CD4-positive, alpha-beta T cell treated with Interleukin-4 for 4 hours (primary cell): ENCODE measurements around the gene TMEM94.
A peak's percentile ranks its signal among the peaks of the same experiment; 100 is the strongest.
"Not testable (repeated sequence)": the region's sequence is repeated elsewhere in the genome, so short reads cannot be mapped to it uniquely, and the experiment has no call there.

ENCODE experiments used
- DNase-seq: peaks from one replicate; pipeline ENCODE4 v3.0.0-alpha.2; 2020

TMEM94 gene

DNA sequence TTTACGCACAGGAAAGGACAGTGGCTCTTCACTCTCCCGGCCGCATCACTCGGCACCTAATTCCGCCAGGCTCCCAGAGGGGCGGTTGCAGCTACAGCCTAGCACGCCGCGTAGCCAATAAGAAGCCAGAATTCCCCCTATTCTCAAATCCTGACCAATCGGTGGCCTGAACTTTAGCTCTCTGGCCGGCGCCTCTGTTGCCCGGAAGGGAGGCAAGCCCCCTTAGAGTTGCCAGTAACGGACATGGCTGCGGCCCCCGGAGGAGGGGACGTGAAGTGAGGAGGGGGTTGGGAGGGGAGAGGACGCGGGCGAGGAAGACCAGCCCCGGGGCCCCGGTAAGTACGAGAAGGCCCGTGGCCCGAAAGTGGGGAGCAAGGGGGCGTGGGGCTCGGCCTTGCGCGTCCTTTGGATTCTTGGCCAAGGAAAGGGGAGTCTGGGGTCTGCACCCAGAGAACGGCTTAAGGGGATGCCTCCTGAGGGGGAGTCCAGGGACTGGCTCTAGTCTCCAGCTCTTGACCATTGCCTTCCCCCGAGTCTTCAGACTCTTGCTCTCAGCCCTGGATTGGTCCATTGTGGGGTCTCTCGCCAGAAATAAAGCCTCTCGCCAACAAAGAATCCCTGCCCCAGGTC lies at the start of gene TMEM94:
TSS of gene TMEM94 (plus strand) at position 219 of the 630 bp plus-strand sequence. CDS start 15,271 bp downstream, outside the sequence.
- peak; percentile 96 for DNase-seq

DNA sequence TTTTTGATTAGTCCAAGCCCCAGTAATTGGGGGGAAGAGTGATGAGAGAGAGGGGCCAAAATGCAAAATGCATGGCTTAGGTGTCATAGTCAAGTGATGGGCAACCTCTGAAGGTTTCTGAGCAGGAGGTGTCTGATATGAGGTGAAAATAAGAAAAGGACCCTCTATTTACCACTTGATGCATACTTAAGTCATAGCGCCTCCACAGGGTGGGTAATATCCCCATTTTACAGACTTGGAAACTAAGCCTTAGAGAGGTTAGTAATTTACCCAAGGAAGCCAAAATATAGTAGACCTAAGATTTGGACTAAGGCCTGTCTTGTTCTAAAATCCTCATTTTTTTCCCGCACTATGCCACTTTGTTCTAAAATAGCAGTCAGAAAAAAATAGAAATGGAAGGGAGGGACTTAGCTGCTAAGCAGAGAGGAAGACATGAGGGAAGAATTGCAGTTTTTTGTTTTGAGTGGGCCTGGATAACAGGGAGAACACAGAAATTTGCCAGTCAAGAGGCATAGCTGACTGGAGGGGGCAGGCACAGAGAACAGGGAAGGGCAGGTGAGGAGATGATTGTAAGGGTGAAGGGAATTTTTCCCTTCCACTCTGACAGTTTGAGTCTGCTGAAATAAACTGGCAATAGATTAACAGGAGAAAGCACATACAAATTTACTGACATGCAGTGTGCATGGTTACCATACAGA lies 48.6 kb upstream of the TMEM94 start:
- no peak for DNase-seq

DNA sequence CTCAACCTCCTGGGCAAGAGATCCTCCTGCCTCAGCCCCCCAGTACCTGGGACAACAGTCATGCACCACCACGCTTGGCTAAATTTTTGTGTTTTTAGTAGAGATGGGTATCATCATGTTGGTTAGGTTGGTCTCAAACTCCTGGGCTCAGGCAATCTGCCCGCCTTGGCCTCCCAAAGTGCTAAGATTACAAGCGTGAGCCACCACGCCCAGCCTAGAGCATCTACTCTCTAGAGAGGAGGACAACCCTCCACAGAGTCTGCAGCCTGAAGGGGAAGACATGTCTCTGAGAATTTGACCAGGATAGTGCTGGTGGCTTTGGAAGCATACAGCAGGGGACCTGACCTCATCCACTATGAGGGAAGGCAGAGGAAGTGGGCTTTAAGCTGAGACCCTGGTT lies 46.3 kb upstream of the TMEM94 start:
- no peak for DNase-seq

DNA sequence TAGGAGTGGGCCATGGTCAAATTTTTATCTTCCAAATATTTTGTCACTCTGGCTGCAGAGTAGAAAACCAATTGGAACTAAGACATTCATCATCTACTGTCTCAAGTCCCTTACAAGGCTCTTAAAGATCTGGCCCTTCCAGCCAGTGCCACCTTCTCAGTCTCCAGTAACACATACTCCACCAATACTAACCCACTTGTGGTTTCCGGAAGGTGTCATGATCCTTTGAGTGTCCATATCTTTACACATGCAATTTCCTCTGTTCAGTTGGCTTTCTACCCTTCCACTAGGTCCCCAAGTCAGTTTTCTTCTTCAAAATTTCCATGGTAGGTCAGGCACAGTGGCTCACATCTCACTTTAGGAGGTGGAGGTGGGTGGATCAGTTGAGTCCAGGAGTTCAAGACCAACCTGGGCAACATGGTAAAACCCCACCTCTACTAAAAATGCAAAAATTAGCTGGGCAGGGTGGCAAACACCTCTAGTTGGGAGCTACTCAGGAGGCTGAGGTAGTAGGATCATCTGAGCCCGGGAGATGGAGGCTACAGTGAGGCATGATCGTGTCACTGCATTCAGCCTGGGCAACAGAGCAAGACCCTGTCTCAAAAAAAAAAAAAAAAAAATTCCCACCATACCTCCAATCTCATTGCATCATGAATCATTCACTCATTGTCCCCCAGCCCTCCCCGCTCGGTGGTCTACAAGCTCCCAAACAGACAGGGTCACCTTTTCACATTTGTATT lies 44.9 kb upstream of the TMEM94 start:
- DNase-seq: no peak

DNA sequence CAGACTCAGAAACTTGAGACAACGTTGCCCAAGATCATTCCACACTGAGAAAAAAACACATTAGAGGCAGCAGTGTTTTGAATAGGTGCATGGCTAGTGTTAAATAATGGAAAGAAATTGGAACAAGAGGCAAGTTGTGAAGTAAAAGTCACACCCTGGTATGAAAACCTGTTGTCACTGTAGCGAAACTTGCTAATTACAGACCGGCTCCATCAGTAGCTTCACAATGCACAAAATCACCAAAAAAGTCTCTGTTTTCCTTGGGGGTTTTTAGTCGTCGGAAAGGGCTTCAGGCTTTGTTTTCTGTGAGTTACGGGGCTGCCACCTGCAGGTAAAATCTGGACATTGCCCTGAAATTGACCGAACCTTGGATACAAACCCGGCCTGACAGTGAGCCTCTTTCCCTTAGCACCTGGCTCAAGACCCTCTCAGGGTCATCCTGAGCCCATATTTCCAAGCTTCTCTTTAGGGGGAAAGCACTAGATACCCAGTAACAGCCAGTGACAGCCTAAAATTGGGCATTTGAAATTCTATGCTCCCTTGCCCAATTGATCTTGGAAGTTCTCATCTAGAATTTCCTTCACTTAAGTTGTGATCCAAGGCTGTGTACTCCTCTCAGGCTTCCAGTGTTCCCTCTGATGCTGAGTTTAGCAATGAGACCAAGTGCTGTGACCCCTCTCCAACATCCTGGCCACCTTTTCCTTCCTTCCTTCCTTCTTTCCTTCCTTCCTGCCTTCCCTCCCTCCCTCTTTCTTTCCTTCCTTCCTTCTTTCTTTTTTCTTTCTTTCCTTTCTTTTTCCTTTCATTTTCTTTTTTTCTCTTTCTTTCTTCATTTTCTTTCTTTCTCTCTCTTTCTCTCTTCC lies 43.7 kb upstream of the TMEM94 start:
- peak; percentile 72 for DNase-seq

DNA sequence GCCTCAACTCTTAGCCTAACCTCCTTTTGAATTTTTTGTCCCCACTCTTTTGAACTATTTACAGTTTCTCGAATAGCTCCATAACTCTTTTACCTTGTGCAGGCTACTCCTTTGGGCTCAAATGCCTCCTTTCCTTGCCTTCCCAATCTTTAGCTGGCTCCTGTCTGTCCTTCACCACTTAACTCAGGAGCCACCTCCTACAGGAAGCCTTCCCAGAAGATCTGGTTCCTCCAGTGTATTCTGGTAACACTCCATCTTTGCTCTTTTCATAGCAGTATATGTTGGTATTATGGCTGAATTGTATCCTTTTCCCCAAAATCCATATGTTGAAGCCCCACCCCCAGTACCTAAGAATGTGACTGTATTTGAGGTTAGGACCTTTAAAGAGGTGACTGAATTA lies 41.9 kb upstream of the TMEM94 start:
- DNase-seq: no peak

DNA sequence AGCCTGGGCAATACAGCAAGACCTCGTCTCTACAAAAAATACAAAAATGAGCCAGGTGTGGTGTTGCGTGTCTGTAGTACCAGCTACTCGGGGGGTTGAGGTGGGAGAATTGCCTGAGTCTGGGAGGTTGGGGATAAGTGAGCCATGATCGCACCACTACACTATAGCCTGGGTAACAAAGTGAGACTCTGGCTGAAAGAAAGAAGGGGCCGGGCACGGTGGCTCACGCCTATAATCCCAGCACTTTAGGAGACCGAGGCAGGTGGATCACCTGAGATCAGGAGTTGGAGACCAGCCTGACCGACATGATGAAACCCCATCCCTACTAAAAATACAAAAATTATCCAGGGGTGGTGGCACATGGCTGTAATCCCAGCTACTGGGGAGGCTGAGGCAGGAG lies 40.4 kb upstream of the TMEM94 start:
- no peak for DNase-seq

DNA sequence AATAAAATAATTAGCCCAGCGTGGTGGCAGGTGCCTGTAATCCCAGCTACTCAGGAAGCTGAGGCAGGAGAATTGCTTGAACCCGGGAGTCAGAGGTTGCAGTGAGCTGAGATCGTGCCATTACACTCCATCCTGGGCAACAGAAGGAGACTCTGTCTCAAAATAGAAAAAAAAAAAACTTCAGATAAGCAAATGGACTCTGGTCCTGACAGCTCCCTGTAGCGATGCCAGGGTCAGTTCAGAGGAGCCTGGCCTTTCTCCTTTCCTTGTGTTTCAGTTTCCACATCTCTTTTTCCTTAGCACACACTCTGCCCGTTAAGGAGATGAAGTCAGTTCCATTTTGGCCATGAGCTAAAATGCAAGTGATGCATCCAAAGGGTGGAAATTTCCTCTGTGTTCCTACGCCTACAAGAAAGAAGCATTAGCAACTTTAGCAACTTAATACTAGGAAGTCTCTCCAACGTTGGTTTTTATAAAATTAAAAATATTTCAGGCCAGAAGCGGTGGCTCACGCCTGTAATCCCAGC lies 39.3 kb upstream of the TMEM94 start:
- no peak for DNase-seq

DNA sequence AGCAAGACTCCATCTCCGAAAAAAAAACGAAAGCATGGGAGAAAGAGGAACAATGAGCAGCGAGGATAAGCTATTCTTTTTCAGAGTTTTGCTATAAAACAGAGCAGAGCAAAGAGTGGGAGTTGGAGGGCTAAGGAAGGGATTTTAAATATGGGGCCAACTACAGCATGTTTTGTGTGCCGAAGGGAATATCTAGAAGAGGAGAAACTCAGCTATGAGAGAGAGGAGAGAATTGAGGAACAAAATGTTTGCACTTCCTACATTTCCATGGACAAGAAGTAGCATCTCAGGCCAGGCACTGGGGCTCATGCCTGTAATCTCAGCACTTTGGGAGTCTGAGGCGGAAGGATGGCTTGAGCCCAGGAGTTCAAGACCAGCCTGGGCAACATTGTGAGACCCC lies 37.9 kb upstream of the TMEM94 start:
- DNase-seq: no peak

DNA sequence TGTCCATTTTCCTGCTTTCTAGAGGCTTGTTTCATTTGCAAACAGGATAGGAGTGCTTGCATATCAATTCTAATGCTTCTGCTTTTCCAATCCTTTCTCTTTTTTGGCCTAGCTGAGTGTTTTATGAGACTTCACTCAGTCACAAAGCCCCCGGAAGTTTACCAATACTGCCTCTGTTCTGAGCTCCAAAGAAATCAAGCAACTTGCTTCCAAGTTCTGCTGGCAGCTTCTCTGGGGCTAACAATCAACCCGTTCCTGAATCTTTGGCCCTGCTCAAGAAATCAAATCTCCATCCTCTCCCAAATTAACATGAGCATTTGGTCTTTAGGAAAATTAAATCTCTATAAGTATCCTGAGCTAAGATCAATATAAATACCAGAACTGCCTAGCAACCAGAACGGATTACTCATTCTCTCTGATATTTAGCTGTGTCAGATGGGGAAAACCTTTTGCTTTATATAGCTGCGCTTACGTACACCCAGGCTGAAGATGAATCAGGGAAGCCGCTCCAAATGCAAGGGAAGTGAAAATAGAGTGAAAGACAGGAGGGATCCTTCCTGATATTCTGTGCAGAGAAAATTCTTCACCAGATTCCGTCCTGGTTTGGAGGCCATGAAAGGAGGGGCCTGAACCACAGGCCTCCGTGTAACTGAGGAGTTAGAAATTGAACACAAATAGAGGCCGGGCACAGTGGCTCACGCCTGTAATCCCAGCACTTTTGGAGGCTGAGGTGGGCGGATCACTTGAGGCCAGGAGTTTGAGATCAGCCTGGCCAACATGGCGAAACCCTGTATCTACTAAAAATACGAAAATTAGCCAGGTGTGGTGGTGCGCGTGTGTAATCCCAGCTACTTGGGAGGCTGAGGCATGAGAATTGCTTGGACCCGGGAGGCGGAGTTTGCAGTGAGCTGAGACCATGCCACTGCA lies 27.6 kb upstream of the TMEM94 start:
- no peak for DNase-seq

DNA sequence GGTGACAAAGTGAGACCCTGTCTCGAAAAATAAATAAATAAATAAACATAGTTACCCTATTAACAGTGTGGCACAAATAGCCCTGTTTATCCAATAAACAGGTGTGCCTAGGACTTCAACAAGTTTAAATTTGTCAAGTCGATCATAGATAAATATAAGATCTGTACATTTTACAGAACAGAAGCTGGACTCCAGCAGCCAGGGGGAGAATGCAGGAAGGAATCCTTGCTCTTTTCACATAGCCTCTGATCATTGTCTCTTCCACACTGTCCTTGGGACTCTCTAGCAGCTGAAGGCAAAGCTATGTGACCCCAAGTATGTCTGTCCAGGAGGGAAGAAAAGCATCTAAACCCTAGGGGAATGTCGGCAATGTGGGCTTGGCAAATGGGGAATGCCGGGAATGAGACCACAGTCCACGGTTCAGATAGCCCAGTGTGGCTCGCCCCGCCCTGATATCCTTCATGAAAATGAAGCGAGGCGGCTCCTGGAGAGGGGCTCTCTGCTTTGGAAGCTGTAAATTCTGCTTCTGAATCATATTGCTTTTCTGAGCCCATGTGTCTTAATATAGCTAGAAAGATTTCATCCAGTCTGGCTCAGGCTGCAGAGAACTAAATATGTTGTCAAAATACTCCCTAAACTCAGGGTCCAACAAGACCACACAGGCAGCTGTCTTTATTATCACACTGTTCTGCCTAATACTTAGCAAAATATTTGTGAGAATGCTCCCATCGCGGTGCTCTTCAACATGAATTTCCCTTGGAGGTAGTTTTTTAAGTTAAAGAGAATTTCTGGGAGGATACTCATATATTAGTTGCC lies 26.1 kb upstream of the TMEM94 start:
- DNase-seq: no peak

DNA sequence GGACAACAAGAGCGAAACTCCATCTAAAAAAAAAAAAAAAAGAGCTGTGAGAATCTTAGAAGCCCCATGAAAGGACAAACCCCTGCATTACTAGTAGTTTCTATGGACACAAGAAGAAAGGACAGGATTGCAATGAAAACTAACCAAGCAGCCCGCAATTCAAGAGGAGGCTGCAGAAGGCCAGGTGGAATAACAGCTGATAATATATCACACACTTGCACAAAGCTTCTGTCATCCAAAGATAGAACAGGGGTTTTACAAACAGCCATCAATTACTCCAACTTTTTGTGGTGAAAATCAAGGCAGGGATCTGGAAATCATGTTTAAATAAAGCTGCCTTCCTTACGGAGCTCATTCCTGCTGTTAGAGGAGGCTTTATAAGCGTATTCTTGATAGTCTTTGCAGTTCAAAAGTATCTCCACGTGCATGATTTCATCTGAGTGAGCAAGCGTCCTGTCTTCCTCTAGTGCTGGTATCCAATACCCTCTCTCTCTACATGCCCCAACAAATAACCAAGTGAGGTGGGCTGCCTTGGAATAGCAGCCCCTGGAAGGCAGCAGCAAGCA lies 23.1 kb upstream of the TMEM94 start:
- DNase-seq: no peak

DNA sequence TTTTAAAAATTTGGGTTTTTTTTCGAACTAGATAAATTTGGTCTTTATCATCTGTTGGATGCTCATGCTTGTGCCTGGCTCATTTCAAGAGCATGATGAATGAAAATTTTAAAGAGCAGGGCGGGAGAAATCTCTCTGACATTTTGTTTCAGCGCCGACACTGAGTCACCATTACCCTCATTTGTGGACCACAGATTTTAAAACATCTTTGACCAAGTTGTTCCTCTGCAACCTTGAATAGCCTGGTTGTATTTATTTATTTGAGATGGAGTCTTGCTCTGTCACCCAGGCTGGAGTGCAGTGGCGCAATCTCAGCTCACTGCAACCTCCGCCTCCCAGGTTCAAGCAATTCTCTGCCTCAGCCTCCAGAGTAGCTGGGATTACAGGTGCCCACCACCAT lies 22.0 kb upstream of the TMEM94 start:
- not testable (repeated sequence) for DNase-seq

DNA sequence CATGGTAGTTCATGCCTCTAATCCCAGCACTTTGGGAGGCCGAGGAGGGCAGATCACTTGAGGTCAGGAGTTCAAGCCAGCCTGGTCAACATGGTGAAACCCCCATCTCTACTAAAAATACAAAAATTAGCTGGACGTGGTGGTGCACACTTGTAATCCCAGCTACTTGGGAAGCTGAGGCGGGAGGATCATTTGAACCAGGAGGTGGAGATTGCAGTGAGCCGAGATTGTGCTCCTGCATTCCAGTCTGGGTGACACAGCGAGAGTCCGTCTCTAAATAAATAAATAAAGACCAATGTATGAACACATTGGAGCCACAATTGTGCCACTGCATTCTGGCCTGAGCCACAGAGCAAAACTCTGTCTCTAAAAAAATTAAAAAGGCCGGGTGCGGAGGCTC lies 19.0 kb upstream of the TMEM94 start:
- DNase-seq: not testable (repeated sequence)

DNA sequence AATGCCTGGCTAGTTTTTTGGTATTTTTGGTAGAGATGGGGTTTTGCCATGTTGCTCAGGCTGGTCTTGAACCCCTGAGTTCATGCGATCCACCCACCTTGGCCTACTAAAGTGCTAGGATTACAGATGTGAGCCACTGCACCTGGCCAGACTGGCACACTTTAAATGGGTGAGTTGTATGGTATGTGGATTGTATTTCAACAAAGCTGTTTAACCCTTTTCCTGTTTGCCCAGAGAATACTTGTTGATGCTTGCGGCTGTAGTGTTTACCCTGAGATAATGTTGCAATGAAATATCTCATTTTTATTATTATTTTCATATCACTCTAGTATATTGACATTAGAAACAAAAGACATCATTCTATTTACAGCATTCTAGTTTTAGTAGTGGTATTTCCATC lies 17.1 kb upstream of the TMEM94 start:
- DNase-seq: no peak

DNA sequence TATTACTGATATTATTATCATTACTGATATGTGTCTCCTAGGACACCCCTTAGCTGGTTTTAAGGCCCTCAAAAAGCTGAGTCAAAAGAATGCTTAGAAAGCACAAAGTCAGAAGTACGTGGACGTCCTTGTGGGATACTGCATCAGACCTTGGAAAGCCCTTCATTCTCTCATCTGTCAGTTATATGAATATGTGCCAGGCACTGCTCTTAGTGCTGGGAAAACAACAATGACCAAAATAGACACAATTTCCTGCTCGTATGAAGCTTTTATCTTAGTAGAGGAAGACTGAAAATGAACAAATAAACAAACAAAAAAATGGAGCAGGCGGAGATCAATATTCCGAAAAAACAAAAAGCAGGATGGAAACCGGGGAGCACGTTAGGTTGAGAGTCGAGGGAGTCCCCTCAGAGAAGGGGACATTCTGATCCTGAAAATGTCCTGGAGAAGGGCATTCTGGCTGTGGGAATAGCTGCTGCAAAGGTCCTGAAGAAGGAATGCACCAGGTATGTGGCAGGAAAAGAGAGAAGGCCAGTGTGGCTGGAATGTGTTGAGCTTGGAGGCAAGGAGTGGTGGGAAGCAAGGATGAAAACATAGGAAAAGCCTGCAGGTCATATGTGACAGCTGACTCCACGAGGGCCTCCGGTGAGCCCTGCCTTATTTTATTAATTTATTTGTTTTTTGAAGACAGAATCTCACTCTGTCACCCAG lies 15.5 kb upstream of the TMEM94 start:
- DNase-seq: no peak

DNA sequence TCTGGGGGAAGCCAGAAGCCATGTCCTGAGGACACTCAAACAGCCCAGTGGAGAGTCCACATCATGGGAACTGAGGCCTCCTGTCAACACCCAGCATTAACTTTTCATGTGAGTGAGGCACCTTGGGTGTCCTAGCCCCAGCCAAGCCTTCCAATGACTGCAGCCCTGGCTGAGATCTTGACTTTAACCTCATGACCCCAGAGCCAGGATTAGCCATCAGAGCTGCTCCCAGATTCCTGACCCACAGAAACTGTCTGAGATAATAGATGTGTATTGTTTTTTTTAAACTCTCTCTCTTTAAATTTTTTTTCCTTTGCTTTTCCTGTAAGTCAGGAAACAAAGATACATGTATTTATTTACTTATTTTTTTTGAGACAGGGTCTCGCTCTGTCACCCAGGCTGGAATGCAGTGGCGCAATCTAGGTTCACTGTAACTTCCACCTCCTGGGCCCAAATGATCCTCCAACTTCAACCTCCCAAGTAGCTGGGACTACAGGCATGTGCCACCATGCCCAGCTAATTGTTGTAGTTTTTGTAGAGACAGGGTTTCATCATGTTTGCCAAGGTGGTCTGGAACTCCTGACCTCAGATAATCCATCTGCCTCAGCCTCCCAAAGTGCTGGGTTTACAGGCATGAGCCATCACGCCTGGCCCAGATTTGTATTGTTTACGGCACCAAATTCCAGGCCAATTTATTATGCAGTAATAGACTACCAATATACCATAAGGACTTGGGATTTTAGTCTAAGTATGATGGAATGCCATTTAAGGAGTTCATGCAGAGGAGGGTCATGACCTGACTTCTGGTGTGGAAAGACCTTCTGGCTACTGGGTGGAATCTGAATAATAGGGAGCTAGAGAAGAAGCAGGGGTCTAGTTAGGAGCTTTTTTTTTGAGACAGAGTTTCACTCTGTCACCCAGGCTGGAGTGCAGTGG lies 14.0 kb upstream of the TMEM94 start:
- DNase-seq: no peak

DNA sequence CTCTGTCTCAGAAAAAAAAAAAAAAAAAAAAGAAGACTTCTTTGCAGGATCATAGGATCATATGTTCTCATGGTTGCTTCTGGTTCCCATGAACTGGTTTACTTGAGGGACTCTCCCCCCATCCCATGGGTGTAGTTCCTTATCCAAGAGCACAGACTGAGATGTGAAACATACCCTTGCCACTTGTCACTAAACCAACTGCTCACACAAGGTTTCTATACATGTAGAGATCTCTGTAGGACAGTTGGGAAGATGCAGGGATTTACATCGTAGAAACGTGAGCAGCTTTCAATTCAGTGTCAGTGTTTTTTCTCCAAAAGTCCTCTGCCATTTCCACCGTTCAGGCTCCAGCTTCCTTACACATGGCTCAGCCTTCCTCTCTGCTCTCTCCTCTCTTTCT lies 11.1 kb upstream of the TMEM94 start:
- no peak for DNase-seq

DNA sequence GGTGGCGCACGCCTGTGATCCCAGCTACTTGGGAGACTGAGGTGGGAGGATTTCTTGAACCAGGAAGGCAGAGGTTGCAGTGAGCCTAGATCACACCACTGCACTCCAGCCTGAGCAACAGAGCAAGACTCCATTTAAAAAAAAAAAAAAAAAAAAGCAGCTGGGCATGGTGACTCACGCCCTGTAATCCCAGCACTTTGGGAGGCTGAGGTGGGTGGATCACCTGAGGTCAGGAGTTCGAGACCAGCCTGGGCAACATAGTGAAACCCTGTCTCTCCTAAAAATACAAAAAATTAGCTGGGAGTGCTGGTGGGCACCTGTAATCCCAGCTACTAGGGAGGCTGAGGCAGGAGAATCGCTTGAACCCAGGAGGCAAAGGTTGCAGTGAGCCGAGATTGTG lies 10.5 kb upstream of the TMEM94 start:
- DNase-seq: not testable (repeated sequence)
